Calu3 (cell line): ENCODE data around the gene RUBCN. TPM values are rescaled to one million over a fixed set of nuclear protein-coding genes. Genes with fewer than 3 reads are reported as not detected.

Experiments used
- BruUV-seq: library from RNA; stranded (reverse); fragments of 400-500 nt; replicated peaks from 2 replicates; lab custom pipeline; 2021; lab: Mats Ljungman, UMichigan
- CTCF ChIA-PET: fragments of 300-600 bp; sonication (Branson Sonifier 250); formaldehyde crosslinking; loops from one replicate; lab custom pipeline; 2022; ENCODE audit warnings: antibody characterized with exemption; lab: Charles Lee
- DNase-seq: peaks from one replicate; pipeline ENCODE4 v3.0.0; 2022
- H3K27ac Mint-ChIP-seq: one replicate; pipeline ENCODE4 v1.8.0; 2022; ENCODE audit warnings: mixed read lengths; ENCODE audit not compliant: unreplicated experiment
- H3K27me3 Mint-ChIP-seq: one replicate; pipeline ENCODE4 v1.8.0; 2022; ENCODE audit warnings: mixed read lengths; ENCODE audit not compliant: unreplicated experiment
- H3K36me3 Mint-ChIP-seq: one replicate; pipeline ENCODE4 v1.8.0; 2022; ENCODE audit warnings: mild to moderate bottlenecking, moderate library complexity, mixed read lengths; ENCODE audit not compliant: insufficient read depth, unreplicated experiment
- H3K4me1 Mint-ChIP-seq: one replicate; pipeline ENCODE4 v1.8.0; 2022; ENCODE audit warnings: mild to moderate bottlenecking, low read depth, mixed read lengths; ENCODE audit not compliant: unreplicated experiment
- H3K4me3 Mint-ChIP-seq: one replicate; pipeline ENCODE4 v1.8.0; 2022; ENCODE audit warnings: mild to moderate bottlenecking, low read depth, moderate library complexity, mixed read lengths; ENCODE audit not compliant: unreplicated experiment
- H3K9me3 Mint-ChIP-seq: one replicate; pipeline ENCODE4 v1.8.0; 2022; ENCODE audit warnings: low read depth, mixed read lengths; ENCODE audit not compliant: unreplicated experiment
- CTCF ChIP-seq: fragments of 200-600 bp; IDR thresholded peaks from one replicate; pipeline ENCODE4 v1.8.0; 2022; ENCODE audit warnings: antibody characterized with exemption; ENCODE audit not compliant: unreplicated experiment
- intact Hi-C: fragments of 100-400 bp; cut with micrococcal nuclease; formaldehyde crosslinking; loops from one replicate; pipeline ENCODE4 v1.10.0; 2022; ENCODE audit not compliant: unreplicated experiment
- total RNA-seq: library from RNA; stranded (reverse); gene quantifications from 2 replicates; pipeline ENCODE4 v1.2.3, GENCODE V29; 2022

The RUBCN gene
- total RNA-seq, 1 experiment from 2014 or later, result 22.9 TPM

GRCh38 chr3:197749315-197749600 is 12.6 kb upstream of the RUBCN start:
- DNase-seq, result no peak
- Mint-ChIP-seq H3K9me3 (no peaks in the 10 kb centered on the region), H3K27me3 (no peaks in the 10 kb centered on the region), H3K4me1 (peaks cover 13% of the 10 kb centered on the region), H3K4me3 (peak overlapping the region; percentile 87), H3K36me3 (peaks cover 30% of the 10 kb centered on the region), H3K27ac (peak overlapping the region; percentile 66)
- CTCF ChIA-PET, result interaction anchor here (0.6 kb wide), 1 partner anchor 38 kb away, joined by 3 read pairs; no protein-coding TSS in a partner anchor
- intact Hi-C loops, result no loop called here
- no TSS peak for BruUV-seq
- TF ChIP-seq CTCF, result no peak

GRCh38 chr3:197748597-197749314 is 12.1 kb upstream of the RUBCN start:
- CTCF ChIA-PET, result interaction anchor here (0.6 kb wide), 2 partner anchors 39 to 113 kb away, joined by 3 read pairs; no protein-coding TSS in a partner anchor
- peak overlapping the region; percentile 87 for H3K4me3 Mint-ChIP-seq
- no peak for TF ChIP-seq CTCF
- peak overlapping the region; percentile 66 for H3K27ac Mint-ChIP-seq
- no peaks in the 10 kb centered on the region for H3K9me3 Mint-ChIP-seq
- DNase-seq, result no peak
- H3K4me1 Mint-ChIP-seq, result peaks cover 13% of the 10 kb centered on the region
- no peaks in the 10 kb centered on the region for H3K27me3 Mint-ChIP-seq
- peaks cover 30% of the 10 kb centered on the region for H3K36me3 Mint-ChIP-seq
- intact Hi-C loops, result no loop called here
- no TSS peak for BruUV-seq

- no peaks in the 10 kb centered on the region for H3K27me3 Mint-ChIP-seq
- H3K27ac Mint-ChIP-seq, result no peak overlapping the region
- BruUV-seq, result no TSS peak
- no peak for DNase-seq
- H3K4me3 Mint-ChIP-seq, result no peak overlapping the region
- CTCF ChIA-PET, result no interaction called here
- no peaks in the 10 kb centered on the region for H3K9me3 Mint-ChIP-seq
- peaks cover 13% of the 10 kb centered on the region for H3K4me1 Mint-ChIP-seq
- H3K36me3 Mint-ChIP-seq, result peaks cover 27% of the 10 kb centered on the region
- TF ChIP-seq CTCF, result no peak
- intact Hi-C loops, result no loop called here
Measured at GRCh38 chr3:197746801-197747237, 10.1 kb upstream of the RUBCN start.

GRCh38 chr3:197746209-197746608 is 9.5 kb upstream of the RUBCN start:
- no peaks in the 10 kb centered on the region for H3K9me3 Mint-ChIP-seq
- BruUV-seq, result no TSS peak
- no peaks in the 10 kb centered on the region for H3K27me3 Mint-ChIP-seq
- no peak for DNase-seq
- no peak overlapping the region for H3K4me3 Mint-ChIP-seq
- peaks cover 24% of the 10 kb centered on the region for H3K36me3 Mint-ChIP-seq
- no peak for TF ChIP-seq CTCF
- peaks cover 13% of the 10 kb centered on the region for H3K4me1 Mint-ChIP-seq
- intact Hi-C loops, result no loop called here
- no peak overlapping the region for H3K27ac Mint-ChIP-seq
- CTCF ChIA-PET, result no interaction called here
